Mesothelial cell of epicardium (in vitro differentiated cells): ENCODE measurements around the gene ITPRID2. TPM values are rescaled to one million over a fixed set of nuclear protein-coding genes. Genes with fewer than 3 reads are reported as not detected.

Source experiments
- DNase-seq, 2 experiments: peaks; one replicate each; pipeline ENCODE4 v3.0.0; 2021; ENCODE audit warnings: low spot score in 2 of 2; ENCODE audit not compliant: unreplicated experiment in 2 of 2
- H3K27ac Mint-ChIP-seq: 2 replicates; pipeline ENCODE4 v1.8.0; 2021; ENCODE audit warnings: mixed read lengths
- H3K27me3 Mint-ChIP-seq: 2 replicates; pipeline ENCODE4 v1.8.0; 2021; ENCODE audit warnings: low read depth, mixed read lengths
- H3K36me3 Mint-ChIP-seq: 2 replicates; pipeline ENCODE4 v1.8.0; 2021; ENCODE audit warnings: mixed read lengths
- H3K4me1 Mint-ChIP-seq: 2 replicates; pipeline ENCODE4 v1.8.0; 2021; ENCODE audit warnings: mixed read lengths
- H3K4me3 Mint-ChIP-seq: 2 replicates; pipeline ENCODE4 v1.8.0; 2021; ENCODE audit warnings: mild to moderate bottlenecking, moderate library complexity, mixed read lengths
- H3K9me3 Mint-ChIP-seq: 2 replicates; pipeline ENCODE4 v1.8.0; 2021; ENCODE audit warnings: mixed read lengths
- total RNA-seq: library from RNA; stranded (reverse); gene quantifications from 3 replicates; pipeline ENCODE4 v1.2.1, GENCODE V29; 2021
- TF ChIP-seq, protein P1 (sequence below): fragments of 200-600 bp; sonication (generic); IDR thresholded peaks from one replicate; pipeline ENCODE4 v1.5.0; 2021; ENCODE audit warnings: antibody characterized with exemption; ENCODE audit not compliant: unreplicated experiment

The ITPRID2 gene
- total RNA-seq, 1 donor from 2014 or later: 72.3 TPM

GRCh38 chr2:181857483-181857882 is 34.0 kb upstream of the ITPRID2 start:
- Mint-ChIP-seq H3K4me3 (no peak overlapping the region), H3K4me1 (peaks cover 7% of the 10 kb centered on the region), H3K9me3 (no peaks in the 10 kb centered on the region), H3K27ac (no peak overlapping the region), H3K36me3 (no peaks in the 10 kb centered on the region), H3K27me3 (no peaks in the 10 kb centered on the region)
- TF ChIP-seq, protein P1, sequence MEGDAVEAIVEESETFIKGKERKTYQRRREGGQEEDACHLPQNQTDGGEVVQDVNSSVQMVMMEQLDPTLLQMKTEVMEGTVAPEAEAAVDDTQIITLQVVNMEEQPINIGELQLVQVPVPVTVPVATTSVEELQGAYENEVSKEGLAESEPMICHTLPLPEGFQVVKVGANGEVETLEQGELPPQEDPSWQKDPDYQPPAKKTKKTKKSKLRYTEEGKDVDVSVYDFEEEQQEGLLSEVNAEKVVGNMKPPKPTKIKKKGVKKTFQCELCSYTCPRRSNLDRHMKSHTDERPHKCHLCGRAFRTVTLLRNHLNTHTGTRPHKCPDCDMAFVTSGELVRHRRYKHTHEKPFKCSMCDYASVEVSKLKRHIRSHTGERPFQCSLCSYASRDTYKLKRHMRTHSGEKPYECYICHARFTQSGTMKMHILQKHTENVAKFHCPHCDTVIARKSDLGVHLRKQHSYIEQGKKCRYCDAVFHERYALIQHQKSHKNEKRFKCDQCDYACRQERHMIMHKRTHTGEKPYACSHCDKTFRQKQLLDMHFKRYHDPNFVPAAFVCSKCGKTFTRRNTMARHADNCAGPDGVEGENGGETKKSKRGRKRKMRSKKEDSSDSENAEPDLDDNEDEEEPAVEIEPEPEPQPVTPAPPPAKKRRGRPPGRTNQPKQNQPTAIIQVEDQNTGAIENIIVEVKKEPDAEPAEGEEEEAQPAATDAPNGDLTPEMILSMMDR: no peak
- DNase-seq: no peak

- Mint-ChIP-seq H3K27ac (no peak overlapping the region), H3K9me3 (no peaks in the 10 kb centered on the region), H3K4me1 (peaks cover 7% of the 10 kb centered on the region), H3K36me3 (no peaks in the 10 kb centered on the region), H3K4me3 (no peak overlapping the region), H3K27me3 (no peaks in the 10 kb centered on the region)
- no peak for DNase-seq
- TF ChIP-seq, protein P1: no peak
Observed at GRCh38 chr2:181858600-181858999, 32.9 kb upstream of the ITPRID2 start.

- H3K9me3 Mint-ChIP-seq: no peaks in the 10 kb centered on the region
- H3K4me1 Mint-ChIP-seq: peaks cover 6% of the 10 kb centered on the region
- no peaks in the 10 kb centered on the region for H3K36me3 Mint-ChIP-seq
- no peaks in the 10 kb centered on the region for H3K27me3 Mint-ChIP-seq
- H3K4me3 Mint-ChIP-seq: no peak overlapping the region
- TF ChIP-seq, protein P1: no peak
- no peak for DNase-seq
- no peak overlapping the region for H3K27ac Mint-ChIP-seq
Observed at GRCh38 chr2:181859123-181859522, 32.4 kb upstream of the ITPRID2 start.

- Mint-ChIP-seq H3K36me3 (no peaks in the 10 kb centered on the region), H3K27me3 (no peaks in the 10 kb centered on the region), H3K4me3 (no peak overlapping the region), H3K9me3 (no peaks in the 10 kb centered on the region), H3K27ac (no peak overlapping the region), H3K4me1 (no peaks in the 10 kb centered on the region)
- TF ChIP-seq, protein P1: no peak
- DNase-seq: no peak
Observed at GRCh38 chr2:181859803-181860202, 31.7 kb upstream of the ITPRID2 start.

GRCh38 chr2:181861379-181861778 is 30.2 kb upstream of the ITPRID2 start:
- H3K4me3 Mint-ChIP-seq: no peak overlapping the region
- TF ChIP-seq, protein P1: no peak
- H3K27ac Mint-ChIP-seq: no peak overlapping the region
- H3K9me3 Mint-ChIP-seq: no peaks in the 10 kb centered on the region
- no peaks in the 10 kb centered on the region for H3K36me3 Mint-ChIP-seq
- DNase-seq: no peak
- H3K4me1 Mint-ChIP-seq: no peaks in the 10 kb centered on the region
- no peaks in the 10 kb centered on the region for H3K27me3 Mint-ChIP-seq
